A172 (cell line): ENCODE results near the gene CDC7. TPM values are rescaled to one million over a fixed set of nuclear protein-coding genes. Genes with fewer than 3 reads are reported as not detected.
"Not testable (repeated sequence)": the region's sequence is repeated elsewhere in the genome, so short reads cannot be mapped to it uniquely, and the experiment has no call there.

Experiments
- DNase-seq: peaks from one replicate; pipeline ENCODE4 v3.0.0-alpha.2; 2015; ENCODE audit warnings: low spot score
- total RNA-seq: library from RNA; depleted of rRNA; stranded (reverse); fragments of >200 nt; shearing (Covaris generic); gene quantifications from 2 replicates; pipeline ENCODE4 v1.2.3, GENCODE V29; 2014; rRNA removed

Gene CDC7
- total RNA-seq: 9.2 and 11.0 TPM in 2 replicates

DNA sequence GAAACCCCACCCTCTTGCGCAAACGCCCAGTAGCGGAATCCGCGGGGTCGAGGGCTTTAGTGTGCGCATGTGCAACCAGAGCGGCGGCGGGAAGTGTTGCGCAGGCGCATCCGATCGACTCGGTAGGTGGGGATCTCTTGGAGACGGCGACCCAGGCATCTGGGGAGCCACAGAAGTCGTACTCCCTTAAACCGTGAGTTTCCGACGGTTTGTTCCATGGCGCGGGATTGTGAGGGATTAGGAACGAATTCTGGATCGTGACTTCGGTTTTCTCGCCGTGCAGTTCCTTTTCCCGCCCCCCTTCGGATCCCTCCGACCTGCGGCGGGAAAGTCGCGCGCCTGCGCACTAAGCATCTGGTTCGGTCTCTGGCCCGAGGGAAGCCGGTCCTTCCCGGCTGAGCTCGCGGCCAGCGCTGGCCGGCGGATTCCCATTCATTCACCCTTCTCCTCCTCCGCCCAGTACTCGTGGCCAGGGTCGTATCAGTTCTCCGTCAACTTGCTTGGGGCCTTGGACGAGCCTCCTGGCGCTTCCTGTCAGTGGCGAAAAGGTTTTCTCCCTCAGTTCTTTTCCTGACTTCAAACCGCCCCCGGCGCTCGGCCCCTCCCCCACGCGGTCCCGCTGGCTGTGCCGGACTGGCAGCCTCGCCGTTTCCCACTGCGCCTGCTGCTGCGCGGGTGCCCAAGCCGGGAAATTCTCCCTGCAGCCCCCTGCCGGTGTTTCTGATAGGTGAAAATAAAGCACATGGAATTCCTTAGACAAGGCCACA is at the start of gene CDC7:
Gene CDC7, plus strand, starts transcription at position 96 of the 767 bp plus-strand sequence. CDS start 866 bp downstream, outside the sequence.
- peak; percentile 78 for DNase-seq

DNA sequence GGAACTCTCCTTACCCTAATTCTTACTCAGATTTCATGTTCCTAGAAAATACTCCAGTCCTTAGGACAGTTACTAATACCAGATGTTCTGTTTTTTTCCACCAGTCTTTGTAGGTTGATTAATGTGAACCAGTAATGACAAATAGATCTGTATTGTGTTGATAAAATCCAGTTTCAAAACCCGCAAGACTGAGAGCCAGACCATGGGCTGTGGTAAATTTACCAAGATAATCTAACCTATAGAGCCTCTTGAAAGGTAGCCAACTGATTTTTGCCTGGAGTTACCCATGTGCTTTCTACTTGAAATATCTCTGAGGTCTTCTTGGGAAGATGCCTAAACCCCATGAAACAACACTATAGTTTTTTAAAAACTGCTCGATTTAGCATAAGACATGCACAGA is 46.5 kb upstream of the CDC7 start:
- no peak for DNase-seq

DNA sequence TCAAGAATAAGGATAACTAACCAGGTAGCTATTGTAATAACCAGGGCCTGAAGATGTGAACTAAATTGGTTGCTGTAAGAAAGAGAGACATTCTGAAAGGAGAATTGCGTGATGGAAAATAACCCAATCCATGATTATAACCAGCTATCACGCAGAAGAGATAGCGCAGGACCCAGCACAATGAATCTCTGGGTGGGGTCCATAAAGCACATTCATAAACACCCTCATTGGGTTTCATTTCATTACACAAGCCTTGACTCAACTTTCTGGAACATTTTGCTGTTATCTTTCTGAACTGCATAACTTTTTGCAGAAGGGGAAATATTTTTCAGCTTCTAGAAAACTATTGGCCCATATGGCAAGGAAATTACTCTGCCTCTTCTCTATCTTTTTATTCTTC is 45.3 kb upstream of the CDC7 start:
- no peak for DNase-seq

DNA sequence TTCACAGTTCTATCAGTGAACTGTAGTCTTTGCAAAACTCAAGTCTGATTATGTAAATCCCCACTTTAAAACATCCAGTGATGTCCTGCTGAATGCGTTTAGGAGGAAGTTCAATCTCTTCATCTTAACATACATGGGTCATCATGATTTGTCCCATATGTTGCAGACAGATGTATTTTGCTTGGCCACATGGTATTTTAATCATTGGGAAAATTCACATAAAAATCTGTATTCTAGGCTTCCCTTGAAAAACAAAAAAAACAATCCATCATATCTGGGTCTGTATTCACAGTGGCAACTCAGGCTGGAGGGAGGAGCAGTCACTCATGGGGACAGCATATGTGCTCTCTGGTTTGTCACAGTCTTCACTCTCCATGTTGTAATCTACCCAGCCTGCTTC is 44.8 kb upstream of the CDC7 start:
- no peak for DNase-seq

DNA sequence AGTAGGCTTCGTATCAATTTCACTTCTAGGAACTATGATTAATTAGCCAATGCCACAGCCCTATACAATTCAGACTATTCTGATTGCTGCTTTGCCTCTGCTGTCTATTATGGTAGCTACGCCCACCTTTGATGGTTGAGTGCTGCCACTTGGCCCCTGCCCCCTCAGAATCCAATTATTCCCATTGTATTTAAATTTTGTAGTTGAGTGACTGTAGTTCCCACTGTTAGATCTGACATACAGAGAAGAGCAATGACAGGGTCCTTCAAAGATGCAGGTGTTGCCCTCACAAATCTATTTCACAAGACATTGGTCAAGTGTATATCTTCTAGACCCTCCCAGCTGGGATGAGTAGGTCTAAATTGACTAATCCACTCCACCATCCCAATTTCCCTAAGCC is 35.3 kb upstream of the CDC7 start:
- not testable (repeated sequence) for DNase-seq

DNA sequence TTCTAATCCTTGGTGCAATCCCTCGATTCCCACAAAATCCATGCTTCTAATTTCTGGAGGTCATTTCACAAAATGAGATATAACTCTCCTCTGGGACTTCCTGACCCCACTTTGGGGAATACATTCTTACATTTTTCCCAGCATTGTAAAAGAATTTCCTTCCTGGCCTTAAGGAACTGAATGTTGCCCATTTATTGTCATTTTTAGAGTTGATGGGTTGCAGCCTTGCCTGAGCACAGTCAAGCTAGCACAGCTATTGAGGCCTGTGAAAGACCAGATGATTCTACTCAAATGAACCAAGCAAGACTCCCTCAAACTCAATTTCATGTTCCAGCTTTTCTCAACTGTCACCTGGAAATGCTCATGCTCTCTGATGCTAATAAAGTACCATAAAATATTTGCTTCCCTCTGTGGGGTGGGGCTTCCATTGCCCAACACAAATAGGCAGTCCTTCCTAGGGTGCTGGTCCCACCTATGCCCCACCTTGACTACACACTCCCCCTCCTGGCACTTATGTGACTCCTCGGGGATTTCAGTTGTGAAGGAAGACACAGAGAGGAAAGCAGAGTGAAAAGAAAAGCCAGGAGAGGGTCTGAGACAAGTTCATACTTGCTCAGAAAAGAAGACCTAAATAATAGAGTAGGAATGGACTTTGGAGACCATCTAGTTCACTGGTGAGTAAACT is 24.0 kb upstream of the CDC7 start:
- DNase-seq: no peak

DNA sequence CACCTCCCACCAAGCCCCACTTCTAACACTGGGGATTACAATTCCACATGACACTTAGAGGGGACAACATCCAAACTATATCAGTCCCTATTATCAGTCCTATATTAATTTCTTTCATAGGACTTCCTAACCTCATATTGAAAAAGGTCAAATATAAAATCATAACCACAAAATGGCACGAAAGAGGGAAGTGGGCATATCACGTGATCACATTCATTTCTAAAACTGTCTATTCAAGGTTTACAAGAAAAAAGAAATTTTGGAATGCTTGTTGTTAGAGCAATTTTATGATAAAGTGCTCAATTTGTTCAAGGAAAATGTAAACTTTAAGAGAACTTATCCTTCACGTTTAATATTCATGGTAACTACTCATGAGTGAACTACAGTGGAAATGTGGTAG is 13.2 kb upstream of the CDC7 start:
- DNase-seq: no peak

DNA sequence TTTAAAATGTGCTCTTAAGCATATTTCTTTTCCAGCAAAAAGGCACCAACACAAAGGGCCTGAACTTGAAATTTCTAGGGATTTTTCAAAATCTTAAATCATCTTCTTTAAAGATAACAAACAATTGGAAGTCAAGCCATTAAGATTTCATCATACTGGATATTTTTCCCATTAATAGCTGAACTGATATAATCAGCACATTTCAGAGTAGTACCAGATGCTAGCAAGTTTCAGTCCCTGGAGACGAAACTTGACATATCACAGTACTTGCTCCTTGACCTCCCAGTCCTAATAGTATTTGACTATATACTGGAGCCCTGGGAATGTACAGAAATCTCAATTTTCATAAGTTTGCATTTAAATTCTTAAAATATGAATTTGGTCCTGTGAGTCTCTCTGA is 10.2 kb upstream of the CDC7 start:
- DNase-seq: no peak

DNA sequence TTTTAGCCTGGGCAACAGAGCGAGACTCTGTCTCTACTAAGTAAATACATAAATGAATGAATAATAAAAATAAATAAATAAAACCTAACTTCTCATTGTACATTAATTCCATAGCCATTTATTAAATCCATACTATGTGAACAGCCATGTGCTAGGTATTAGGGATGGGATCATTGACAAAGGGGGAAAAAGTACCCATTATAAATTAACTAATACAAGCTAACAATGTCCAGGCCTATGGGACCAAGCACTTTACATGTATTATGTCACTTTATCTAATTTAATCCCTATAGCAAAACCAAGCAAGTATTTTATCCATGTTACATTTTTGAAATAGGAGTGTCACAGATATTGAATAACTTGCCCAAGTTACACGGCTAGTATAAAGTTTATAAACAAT is 2.6 kb upstream of the CDC7 start:
- DNase-seq: no peak

DNA sequence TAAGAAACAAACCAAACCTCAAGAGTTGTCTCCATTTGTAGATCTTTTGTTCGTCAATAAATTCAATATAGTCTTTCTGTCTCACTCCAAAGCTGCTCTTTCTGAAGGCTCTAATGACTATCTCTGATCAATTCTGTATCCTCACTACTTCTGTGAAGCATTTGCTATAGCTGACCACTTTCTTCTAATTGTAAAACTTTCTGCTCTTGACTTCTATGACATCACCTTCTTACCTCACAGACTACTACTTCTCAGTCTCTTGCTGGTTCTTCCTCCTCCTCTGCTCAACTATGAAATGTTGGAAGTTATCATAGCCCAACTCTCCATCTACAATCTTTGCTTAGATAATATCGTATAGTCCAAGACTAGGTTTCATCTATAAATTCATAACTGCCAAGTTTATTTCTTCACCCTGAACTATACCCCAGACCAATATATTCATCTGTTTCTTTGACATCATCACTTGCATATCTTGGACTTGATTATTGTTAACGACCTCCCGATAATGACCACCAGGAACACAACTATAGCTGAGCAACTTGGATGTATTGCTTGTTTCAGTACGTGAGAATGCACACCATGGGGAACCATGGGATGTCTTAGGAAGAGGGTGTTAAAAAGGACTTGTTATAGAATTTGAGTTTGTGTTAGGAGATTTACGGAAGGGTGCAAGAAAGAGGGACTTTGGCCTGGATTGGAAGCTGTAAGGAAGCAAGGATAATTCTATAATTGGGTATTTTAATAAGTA is 2.0 kb upstream of the CDC7 start:
- no peak for DNase-seq

DNA sequence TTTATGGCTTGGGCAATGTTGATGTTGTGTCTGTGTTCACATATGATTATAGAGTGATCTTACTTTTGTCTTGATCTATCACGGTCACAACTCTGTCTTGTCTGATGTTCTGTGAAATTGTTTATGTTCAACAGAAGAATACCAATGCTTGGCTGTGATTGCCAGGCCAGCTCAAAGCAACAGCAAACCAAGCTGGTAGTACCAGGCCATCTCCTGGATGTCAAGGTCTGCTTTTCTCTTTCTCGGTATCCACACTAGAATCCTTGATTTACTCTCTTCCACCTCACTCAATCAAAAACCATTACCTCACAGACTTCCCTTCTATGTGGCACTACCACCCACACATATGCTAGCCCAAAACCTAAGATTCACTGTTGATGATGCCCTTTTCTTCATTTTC is 1.3 kb upstream of the CDC7 start:
- DNase-seq: no peak

DNA sequence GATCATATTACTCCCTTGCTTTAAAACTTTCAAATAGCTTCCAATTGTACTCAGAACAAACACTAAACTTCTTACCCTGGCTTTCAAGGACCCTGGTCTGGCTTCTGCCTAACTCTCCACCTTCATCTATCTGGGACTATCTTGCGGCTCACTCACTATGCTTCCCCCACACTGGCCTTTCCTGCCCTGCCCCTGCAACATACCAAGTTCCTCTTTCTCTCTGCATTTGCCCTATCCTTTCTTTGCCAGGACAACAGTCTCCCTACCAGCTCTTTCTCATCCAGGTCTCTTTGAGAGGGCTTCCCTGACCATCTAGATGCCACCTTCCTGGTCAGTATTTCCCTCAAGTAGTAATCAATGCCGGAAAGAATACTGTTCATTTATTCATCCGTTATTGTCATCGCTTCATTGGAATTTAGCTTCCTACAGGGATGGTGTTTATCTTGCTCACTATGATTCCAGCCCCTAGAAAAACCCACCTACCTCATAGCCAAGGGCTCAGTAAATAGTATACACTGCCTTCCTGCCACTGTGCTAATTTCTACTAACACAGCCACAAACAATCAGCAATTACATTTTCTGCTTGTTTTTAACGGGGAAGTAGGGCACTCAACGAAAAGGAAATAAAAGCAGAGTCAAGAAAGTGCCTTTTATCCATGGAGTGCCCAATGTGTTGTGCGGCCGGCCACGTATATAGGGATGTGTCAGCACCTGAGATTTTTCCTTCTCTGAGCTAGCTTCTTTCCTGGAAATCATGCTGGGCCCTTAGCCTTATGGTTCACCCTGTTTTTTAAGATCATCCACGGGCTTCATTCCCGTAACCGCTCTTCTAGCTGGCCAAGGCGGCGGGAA is 521 bp upstream of the CDC7 start:
- no peak for DNase-seq

DNA sequence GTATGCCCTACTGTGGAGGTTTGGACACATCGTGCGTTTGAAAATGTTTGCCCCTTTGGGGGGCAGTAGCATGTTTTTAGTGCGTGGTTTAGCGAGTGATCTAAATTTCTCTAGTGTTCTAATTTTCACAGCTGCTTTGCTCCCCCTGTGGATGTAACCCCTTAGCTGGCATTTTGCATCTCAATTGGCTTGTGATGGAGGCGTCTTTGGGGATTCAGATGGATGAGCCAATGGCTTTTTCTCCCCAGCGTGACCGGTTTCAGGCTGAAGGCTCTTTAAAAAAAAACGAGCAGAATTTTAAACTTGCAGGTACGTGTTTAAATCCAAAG is 836 bp downstream of the CDC7 start:
- no peak for DNase-seq

DNA sequence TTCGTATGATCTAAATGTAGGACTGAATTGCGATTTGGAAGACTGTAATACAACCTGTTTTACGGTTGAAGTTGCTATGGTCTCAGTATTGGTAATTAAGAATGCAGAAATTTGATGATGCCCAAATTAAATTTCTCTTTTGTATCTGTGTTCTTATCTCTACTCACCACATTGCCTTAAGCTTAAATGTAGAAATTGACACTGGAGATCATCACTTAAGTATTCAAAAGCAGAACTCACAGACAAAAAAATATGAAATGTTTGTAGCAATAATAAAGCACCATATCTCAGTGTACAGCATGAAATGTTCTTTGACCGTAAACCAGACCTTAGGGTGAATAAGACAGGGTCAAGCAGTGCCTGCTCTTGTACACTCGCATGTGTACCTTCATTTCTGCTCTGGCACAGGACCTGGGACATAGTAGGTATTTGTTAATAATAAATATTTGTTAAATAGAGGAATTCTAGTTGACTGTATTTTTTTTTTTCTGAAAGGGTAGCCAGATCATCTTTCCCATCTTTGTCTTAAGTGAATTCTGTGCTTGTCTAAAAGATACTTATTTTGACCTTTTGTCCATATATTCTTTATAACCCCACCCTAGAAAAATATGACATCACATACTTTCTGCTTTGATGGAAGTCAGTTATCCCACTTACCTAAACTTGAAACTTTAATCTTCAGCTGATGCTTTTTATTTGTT is 1.5 kb downstream of the CDC7 start:
- DNase-seq: no peak

DNA sequence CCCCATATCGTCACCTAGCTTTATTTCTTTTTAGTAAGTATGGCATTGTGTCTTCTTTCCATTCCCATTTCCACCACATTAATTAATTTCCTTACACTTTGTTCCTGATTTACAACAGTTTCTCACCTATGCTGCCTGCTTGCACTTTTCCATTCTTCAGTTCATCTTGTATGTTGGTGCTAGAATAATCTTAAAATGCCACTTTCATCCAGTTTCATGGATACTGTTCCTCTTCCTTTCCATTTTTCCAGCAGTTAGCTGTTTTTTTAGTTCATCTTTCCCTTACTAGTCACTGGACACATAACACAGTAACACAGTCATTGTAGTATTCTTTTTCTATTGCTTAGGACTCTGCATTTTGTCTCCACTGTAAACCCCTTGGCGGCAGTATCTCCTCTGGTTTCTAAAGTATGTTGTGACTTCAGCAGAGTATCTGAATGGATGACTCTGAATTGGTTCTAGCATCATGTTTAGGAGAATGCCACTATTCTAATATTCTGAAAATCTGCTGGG is 2.1 kb downstream of the CDC7 start:
- peak; percentile 5 for DNase-seq

DNA sequence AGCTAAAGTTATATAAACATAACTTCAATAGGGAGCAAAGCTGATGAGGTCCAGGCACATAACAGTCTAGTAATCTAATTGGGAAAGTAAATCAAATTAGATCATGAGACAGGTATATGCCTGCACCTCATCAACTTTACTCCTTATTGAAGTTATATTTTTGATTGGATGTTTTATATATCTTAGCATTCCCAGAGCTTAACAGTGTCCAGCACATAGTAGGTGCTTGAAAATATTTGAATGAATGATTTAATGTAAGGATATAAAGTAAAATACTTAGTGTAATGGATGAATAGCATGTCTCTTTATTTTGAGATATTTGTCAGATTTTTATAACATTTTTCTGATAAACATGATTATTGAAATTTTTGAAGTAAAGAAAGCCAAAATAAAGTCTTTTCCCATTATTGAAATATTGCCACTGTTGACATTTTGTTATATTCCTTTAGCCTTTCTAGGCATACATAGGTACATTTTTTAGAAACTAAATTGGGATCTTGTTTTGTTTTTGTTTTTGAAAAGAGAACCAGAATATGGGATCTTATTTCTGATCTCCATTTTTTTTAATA is 2.8 kb downstream of the CDC7 start:
- DNase-seq: no peak

DNA sequence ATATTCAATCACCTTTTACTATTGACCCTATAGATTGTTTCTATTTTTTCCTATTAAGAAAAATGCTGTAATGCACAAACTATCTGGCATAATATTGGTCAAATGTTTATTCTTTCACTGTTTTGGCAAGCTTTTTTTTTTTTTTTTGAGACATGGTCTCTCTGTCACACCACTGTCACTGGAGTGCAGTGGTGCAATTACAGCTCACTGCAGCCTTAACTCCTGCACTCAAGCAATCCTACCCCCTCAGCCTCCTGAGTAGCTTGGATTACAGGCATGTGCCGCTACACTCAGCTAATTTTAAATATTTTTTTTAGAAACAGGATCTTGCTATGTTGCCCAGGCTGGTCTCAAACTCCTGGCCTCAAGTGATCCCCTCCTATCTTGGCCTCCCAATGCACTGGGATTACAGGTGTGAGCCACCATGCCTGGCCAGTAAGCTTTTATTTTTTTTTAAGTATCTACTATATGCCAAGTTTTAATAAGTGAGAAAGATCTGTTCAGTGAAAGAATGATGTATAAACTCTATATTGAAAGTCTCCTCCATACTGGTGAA is 3.4 kb downstream of the CDC7 start:
- no peak for DNase-seq

DNA sequence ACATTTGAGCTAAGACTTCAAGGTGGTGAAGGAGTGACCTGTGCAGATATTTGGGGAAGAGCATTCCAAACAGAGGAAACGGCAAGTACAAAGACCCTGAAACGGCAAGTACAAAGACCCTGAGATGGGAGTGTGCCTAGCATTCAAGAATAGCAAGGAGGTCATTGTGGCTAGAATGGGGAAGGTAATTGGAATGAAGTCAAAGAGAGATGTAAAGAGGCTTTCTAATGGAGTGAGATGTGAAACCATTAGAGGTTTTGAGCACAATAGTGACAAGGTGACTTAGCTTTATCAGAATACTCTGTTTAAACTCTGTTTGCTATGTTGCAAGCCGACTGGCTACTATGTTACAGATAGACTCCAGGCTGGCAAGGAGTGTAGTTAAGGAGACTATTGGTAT is 4.4 kb downstream of the CDC7 start:
- DNase-seq: no peak

DNA sequence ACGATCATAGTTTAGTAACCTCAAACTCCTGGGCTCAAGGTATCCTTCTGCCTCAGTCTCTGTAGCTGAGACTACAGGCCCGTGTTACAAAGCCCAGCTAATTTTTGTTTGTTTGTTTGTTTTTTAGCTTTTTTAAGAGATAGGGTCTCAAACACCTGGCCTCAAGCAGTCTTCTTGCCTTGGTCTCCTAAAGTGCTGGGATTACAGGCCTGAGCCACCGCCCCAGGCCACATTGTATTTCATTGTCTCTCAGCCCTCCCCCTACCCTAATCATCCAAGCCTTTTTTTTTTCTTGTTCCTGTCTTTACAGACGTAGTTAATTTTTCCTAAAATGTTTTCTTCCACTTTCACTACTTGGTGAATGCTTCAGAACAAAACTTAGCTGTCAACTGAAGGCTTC is 5.4 kb downstream of the CDC7 start:
- DNase-seq: no peak

DNA sequence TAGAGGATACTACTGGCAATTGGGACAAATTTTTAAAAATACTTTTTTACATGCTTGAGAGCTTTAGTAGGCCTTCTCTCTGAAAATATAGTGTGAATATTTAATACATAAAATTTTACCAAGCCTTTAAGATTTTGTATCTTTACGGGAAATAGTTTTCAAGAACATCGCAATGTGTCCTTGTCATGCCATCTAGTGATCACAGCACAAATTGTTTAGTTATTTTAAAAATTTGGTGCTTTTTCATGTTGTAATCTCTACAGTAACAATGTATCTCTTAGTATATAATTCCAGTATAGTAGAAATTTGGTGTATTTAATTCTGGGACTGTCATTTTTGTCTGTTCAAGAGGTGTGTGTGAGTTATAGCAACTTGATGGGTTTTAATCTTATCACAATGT is 6.7 kb downstream of the CDC7 start:
- no peak for DNase-seq
